Skeletal muscle satellite cell (primary cell): ENCODE results near the gene RASGRP4.
"Not testable (repeated sequence)": the region's sequence is repeated elsewhere in the genome, so short reads cannot be mapped to it uniquely, and the experiment has no call there.

Experiments used
- H3K27me3 ChIP-seq: 2 replicates; pipeline ENCODE4 v1.7.0; 2013; ENCODE audit warnings: low read length; ENCODE audit not compliant: control insufficient read depth, insufficient read depth
- H3K36me3 ChIP-seq: 2 replicates; pipeline ENCODE4 v1.7.0; 2013; ENCODE audit warnings: mild to moderate bottlenecking, control low read depth, low read length; ENCODE audit not compliant: insufficient read depth
- H3K4me1 ChIP-seq: 2 replicates; pipeline ENCODE4 v1.7.0; 2013; ENCODE audit warnings: low read length; ENCODE audit not compliant: control insufficient read depth, insufficient read depth
- H3K4me2 ChIP-seq: 2 replicates; pipeline ENCODE4 v1.7.0; 2013; ENCODE audit warnings: mild to moderate bottlenecking, low read length
- H3K4me3 ChIP-seq: 2 replicates; pipeline ENCODE4 v1.7.0; 2013; ENCODE audit warnings: low read length
- H3K9ac ChIP-seq: 2 replicates; pipeline ENCODE4 v1.7.0; 2013; ENCODE audit warnings: mild to moderate bottlenecking, low read depth, low read length, moderate library complexity
- H3K9me3 ChIP-seq: replicated peaks from 2 replicates; pipeline ENCODE4 v1.7.0; 2013; ENCODE audit warnings: mild to moderate bottlenecking, control low read depth, low read length

RASGRP4 gene

DNA sequence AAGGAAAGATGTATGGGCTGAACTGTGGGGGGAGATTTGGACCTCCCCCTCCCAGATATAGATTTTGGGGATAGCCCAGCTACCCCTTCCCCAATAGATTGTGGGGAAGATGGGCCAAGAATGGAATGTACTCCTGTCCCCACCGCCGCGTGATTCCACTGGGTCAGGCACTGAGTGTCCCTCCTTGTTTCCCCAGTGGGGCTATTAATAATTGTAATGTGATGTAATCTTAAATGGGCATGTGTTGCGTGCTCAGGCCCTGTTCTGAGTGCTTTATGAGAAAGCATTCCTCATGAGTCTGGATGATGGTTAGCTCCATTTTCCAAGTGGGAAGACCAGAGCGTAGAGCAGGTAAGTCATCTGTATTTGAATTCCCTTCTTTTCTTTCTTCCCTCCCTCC lies 50.3 kb downstream of the RASGRP4 start:
- peak overlapping the region; percentile 89 for H3K4me2 ChIP-seq
- H3K4me1 ChIP-seq = peaks cover 18% of the 10 kb centered on the region
- H3K36me3 ChIP-seq = peaks cover 35% of the 10 kb centered on the region
- H3K9me3 ChIP-seq = no peaks in the 10 kb centered on the region
- H3K27me3 ChIP-seq = peaks cover 3% of the 10 kb centered on the region
- peak overlapping the region; percentile 95 for H3K4me3 ChIP-seq
- H3K9ac ChIP-seq = peak overlapping the region; percentile 99

DNA sequence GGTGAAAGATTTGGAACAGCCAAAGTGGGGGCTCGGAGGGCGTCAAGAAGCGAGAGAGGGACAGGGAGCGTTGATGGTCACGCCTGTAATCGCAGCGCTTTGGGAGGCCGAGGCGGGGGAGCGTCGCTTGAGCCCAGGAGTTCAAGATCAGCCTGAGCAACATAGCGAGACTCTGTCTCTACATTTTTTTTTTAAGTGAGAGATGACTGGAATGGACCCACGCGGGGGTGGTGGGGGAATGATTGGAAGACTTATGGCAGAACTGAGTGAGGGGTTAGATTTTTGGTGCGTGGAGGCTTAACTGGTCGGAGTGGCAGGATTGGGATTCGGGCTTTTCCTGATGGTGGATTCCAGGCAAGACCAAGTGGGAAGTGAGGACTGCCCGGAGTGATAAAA lies 50.9 kb downstream of the RASGRP4 start:
- H3K4me1 ChIP-seq = peaks cover 18% of the 10 kb centered on the region
- no peaks in the 10 kb centered on the region for H3K9me3 ChIP-seq
- peaks cover 8% of the 10 kb centered on the region for H3K27me3 ChIP-seq

DNA sequence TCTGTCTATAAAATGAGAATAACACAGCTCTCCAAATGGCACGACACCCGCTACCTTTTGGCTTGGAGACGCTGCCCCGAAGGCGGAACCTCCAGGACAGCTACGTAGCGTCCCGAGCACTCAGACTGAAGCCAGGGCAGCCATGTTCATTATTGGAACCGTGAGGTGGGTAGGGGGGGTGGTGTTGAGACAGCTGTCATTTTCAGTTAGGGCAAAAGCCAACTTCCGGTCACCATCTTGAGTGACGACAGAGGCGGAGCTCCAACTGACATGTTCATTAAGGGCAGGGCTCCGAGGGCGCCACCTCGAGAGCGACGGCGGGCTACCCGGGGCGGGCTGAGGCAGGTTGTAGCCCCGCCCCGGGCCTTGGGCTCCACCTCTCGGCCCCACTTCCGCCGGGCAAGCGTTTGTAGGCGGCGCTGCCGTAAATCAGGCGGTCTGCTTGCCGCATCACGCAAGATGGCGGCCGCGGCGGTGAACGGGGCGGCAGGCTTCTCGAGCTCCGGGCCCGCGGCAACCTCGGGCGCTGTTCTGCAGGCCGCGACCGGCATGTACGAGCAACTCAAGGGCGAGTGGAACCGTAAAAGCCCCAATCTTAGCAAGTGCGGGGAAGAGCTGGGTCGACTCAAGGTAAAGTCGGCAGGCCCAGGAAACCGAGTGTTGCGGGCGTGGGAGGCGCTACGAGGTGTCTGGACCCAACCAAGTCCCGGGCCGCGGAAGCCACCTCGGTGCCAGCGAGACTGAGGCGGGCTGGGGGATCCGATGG lies 51.5 kb downstream of the RASGRP4 start, which contains the start of gene PSMD8:
TSS of gene PSMD8 (plus strand) at position 240 of the 766 bp plus-strand sequence. CDS start at position 271, 31 bp downstream.
- Histone ChIP-seq H3K9me3 (no peaks in the 10 kb centered on the region), H3K4me1 (peaks cover 18% of the 10 kb centered on the region), H3K9ac (peak within 1 kb of the TSS; percentile 99), H3K4me3 (peak within 1 kb of the TSS; percentile 95), H3K4me2 (peak within 1 kb of the TSS; percentile 94), H3K27me3 (peaks cover 8% of the 10 kb centered on the region), H3K36me3 (peaks cover 26% of the 10 kb centered on the region)

More for the DNA sequence above, 50.9 kb downstream of the RASGRP4 start:
- Histone ChIP-seq H3K4me3 (peak overlapping the region; percentile 95), H3K36me3 (peaks cover 29% of the 10 kb centered on the region), H3K9ac (peak overlapping the region; percentile 99), H3K4me2 (peak overlapping the region; percentile 89)

DNA sequence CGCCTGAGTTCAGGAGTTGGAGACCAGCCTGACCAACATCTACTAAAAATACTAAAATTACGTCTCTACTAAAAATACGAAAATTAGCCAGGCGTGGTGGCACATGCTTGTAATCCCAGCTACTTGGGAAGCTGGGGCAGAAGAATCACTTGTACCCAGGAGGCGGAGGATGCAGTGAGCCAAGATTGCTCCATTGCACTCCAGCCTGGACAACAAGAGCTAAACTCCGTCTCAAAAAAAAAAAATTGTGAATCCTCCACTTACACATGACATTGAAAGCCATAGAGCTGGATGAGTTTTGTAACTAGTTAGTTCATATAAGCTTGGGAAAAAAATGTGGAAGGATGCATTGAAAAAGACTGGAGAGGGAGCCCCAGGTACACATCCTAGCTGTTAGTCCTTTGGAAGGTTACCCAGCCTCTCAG lies 52.1 kb downstream of the RASGRP4 start:
- Histone ChIP-seq H3K27me3 (peaks cover 8% of the 10 kb centered on the region), H3K4me3 (peak overlapping the region; percentile 95), H3K4me1 (peaks cover 18% of the 10 kb centered on the region), H3K36me3 (peaks cover 20% of the 10 kb centered on the region), H3K9ac (peak overlapping the region; percentile 67), H3K4me2 (peak overlapping the region; percentile 94), H3K9me3 (no peaks in the 10 kb centered on the region)

DNA sequence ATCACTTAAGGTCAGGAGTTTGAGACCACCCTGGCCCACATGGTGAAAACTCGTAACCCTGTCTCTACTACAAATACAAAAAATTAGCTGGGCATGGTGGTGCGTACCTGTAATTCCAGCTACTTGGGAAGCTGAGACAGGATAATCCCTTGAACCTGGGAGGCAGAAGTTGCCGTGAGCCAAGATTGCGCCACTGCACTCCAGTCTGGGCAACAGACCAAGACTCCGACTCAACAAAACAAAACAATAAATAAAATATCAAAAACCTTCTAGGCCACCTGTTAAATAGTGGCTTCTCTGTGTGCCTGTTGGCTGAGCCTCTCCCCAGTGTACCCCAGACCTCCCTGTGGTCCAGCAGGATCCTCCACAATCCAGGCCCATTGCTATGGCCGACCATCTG lies 54.9 kb downstream of the RASGRP4 start:
- Histone ChIP-seq H3K36me3 (peaks cover 2% of the 10 kb centered on the region), H3K4me1 (peaks cover 9% of the 10 kb centered on the region), H3K27me3 (peaks cover 21% of the 10 kb centered on the region), H3K9me3 (no peaks in the 10 kb centered on the region), H3K9ac (no peak overlapping the region), H3K4me2 (no peak overlapping the region), H3K4me3 (no peak overlapping the region)

DNA sequence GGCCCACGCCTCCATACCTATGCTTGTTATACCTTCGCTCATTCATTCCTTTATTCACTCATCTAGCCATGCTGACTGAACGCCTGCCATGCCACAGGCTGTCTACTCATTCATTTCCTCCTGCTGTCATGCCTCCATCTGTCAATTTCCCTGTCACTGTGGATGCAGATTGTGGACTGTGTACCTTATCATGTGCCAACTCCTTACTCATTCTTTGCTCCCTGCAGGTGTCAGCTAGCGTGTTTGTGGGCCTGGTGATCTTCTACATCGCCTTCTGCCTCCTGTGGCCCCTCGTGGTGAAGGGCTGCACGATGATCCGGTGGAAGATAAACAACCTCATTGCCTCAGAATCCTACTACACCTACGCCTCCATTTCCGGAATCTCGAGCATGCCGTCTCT lies 55.7 kb downstream of the RASGRP4 start:
- Histone ChIP-seq H3K4me2 (no peak overlapping the region), H3K4me1 (peaks cover 4% of the 10 kb centered on the region), H3K36me3 (no peaks in the 10 kb centered on the region), H3K9ac (no peak overlapping the region), H3K27me3 (peaks cover 21% of the 10 kb centered on the region), H3K9me3 (no peaks in the 10 kb centered on the region), H3K4me3 (no peak overlapping the region)

DNA sequence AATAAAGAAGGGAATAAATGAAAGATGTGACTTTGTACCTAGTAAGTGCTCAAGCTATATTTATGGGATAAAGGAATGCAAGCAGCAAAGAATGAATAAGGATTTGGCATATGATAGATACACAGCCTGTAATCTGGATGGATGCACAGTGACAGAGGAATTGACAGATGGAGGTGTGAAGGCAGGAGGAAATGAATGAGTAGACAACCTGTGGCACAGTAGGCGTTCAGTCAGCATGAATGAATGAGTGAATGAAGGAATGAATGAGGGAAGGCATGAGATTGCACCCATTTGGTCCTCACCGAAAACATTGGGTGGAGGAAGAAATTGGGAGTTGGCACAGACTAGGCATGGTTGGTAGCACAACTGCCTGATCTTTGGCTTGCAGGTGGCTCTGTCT lies 56.4 kb downstream of the RASGRP4 start:
- no peaks in the 10 kb centered on the region for H3K36me3 ChIP-seq
- peaks cover 4% of the 10 kb centered on the region for H3K4me1 ChIP-seq
- H3K4me2 ChIP-seq = no peak overlapping the region
- H3K9ac ChIP-seq = no peak overlapping the region
- H3K9me3 ChIP-seq = no peaks in the 10 kb centered on the region
- no peak overlapping the region for H3K4me3 ChIP-seq
- peaks cover 21% of the 10 kb centered on the region for H3K27me3 ChIP-seq

DNA sequence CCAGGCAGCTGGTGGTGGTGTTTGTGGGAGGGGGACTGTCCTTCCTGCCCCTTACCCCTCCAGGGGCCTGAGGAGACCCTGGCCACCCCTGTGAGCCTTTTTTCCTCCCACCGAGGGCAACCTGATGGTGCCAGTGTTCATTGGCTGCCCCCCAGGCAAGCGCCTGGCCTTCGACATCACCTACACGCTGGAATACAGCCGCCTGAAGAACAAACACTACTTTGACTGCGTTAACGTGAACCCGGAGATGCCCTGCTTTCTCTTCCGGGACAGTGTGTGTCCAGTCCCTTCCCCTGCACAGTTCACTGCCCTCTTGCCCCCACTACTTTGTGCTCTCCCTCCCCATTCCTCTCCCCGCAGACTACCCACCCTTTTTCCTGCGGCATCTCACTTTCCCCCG lies 59.0 kb downstream of the RASGRP4 start:
- Histone ChIP-seq H3K9me3 (no peaks in the 10 kb centered on the region), H3K4me1 (peaks cover 4% of the 10 kb centered on the region), H3K27me3 (peaks cover 21% of the 10 kb centered on the region), H3K9ac (no peak overlapping the region), H3K4me3 (no peak overlapping the region), H3K4me2 (no peak overlapping the region), H3K36me3 (no peaks in the 10 kb centered on the region)

DNA sequence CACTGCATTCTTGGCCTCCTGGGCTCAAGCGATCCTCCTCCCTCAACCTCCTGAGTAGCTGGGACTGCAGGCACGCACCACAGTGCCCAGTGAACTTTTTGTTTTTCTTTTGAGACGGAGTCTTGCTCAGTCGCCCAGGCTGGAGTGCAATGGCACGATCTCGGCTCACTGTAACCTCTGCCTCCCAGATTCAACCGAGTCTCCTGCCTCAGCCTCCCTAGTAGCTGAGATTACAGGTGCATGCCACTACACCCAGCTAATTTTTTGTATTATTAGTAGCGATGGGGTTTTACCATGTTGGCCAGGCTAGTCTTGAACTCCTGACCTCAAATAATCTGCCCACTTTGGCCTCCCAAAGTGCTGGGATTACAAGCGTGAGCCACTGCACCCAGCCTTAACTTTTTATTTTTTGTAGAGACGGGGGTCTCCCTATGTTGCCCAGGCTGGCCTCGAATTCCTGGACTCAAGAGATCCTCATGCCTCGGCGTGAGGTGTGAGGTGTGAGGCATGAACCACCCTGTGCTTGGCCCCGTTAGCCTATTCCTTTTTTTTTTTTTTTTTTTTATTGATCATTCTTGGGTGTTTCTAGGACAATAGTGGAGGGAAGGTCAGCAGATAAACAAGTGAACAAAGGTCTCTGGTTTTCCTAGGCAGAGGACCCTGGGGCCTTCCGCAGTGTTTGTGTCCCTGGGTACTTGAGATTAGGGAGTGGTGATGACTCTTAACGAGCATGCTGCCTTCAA lies 62.9 kb downstream of the RASGRP4 start:
- H3K9ac ChIP-seq, H3K9me3 ChIP-seq, H3K4me1 ChIP-seq, H3K36me3 ChIP-seq: not testable (repeated sequence)
- H3K4me2 ChIP-seq = peak overlapping the region; percentile 88
- peak overlapping the region; percentile 73 for H3K4me3 ChIP-seq
- H3K27me3 ChIP-seq = peaks cover 46% of the 10 kb centered on the region

DNA sequence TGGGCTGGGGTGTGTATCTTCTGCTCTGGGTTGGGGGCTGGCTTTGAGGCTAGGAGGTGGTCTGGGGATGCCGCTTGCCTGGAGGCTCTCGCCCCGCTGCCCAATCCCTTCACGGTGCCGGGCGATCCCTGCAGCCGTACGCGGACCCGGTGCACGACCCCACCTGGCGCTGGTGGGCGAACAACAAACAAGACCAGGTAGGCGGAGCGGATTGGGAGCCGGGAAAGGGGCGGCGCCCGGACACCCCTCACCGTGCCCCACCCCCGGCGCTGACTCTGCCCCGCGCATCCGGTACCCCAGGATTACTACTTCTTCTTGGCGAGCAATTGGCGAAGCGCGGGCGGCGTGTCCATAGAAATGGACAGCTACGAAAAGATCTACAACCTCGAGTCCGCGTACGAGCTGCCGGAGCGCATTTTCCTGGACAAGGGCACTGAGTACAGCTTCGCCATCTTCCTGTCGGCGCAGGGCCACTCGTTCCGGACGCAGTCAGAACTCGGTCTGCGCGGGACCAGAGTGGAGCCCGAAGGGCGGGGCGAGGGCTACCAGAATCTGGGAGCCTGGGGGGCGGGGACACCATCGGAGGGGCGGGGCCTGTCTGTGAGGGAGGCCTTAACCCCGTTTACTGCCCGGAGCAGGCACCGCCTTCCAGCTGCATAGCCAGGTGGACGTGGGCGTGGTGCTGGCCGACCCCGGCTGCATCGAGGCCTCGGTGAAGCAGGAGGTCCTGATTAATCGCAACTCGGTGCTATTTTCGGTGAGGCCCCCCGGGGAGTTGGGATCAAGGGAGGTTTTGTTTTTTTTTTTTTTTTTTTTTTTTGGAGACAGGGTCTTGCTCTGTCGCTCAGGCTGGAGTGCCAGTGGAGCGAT lies 63.7 kb downstream of the RASGRP4 start:
- H3K36me3 ChIP-seq = no peaks in the 10 kb centered on the region
- peaks cover 46% of the 10 kb centered on the region for H3K27me3 ChIP-seq
- peaks cover 4% of the 10 kb centered on the region for H3K4me1 ChIP-seq
- no peaks in the 10 kb centered on the region for H3K9me3 ChIP-seq
- peak overlapping the region; percentile 9 for H3K9ac ChIP-seq
- H3K4me3 ChIP-seq = peak overlapping the region; percentile 73
- H3K4me2 ChIP-seq = peak overlapping the region; percentile 88

DNA sequence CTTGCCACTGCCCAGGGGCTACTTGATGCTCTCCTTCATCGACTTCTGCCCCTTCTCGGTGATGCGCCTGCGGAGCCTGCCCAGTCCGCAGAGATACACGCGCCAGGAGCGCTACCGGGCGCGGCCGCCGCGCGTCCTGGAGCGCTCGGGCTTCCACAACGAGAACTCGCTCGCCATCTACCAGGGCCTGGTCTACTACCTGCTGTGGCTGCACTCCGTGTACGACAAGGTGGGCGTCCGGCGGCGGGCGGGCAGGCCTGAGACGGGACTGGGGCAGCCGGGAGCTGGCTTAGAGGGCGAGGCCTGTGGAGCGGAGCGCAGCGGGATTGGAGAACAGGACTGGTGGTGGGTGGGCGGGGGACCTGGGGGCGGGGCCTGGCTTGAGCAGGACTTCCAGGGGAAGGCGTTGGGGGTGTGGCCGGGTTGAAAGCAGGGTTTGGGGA lies 64.4 kb downstream of the RASGRP4 start:
- Histone ChIP-seq H3K4me2 (peak overlapping the region; percentile 88), H3K9ac (no peak overlapping the region), H3K9me3 (no peaks in the 10 kb centered on the region), H3K27me3 (peaks cover 44% of the 10 kb centered on the region), H3K36me3 (no peaks in the 10 kb centered on the region), H3K4me1 (peaks cover 4% of the 10 kb centered on the region), H3K4me3 (peak overlapping the region; percentile 73)
